Activated CD4-positive, alpha-beta T cell treated with anti-CD3 and anti-CD28 coated beads, Interleukin-2, Interleukin-6, amounts not matched to agents 100 ng/mL and 50 ng/mL, durations not matched to agents 16 hours and 8 hours (primary cell): ENCODE results near the gene GPR15LG.

Experiments used
- DNase-seq: peaks from one replicate; pipeline ENCODE4 v3.0.0-alpha.2; 2020

Gene GPR15LG

GRCh38 chr10:84173501-84173929 is at the start of gene GPR15LG:
Gene GPR15LG (plus strand): TSS chr10:84173801. CDS start chr10:84173852, 51 bp downstream.
- no peak for DNase-seq

GRCh38 chr10:84125910-84126784 is 47.5 kb upstream of the GPR15LG start:
- DNase-seq: peak; percentile 9

DNA sequence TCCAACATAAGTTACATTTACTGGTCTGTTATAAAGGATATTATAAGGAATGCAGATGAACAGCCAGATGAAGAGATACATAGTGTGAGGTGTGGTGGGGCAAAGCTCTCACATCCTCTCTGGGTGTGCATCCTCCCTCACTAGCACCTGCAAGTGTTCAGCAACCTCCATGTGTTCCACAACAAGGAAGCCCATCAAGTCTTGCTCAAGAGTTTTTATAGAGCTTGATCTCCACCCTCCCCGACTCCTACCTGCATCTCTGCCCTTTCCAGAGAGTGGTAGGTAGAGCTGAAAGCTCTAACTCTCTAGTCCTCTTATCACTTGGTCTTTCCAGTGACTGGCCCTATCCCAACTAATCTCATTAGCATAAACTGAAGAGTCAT is 46.8 kb upstream of the GPR15LG start:
- no peak for DNase-seq

GRCh38 chr10:84135836-84136235 is 37.8 kb upstream of the GPR15LG start:
- DNase-seq: no peak

DNA sequence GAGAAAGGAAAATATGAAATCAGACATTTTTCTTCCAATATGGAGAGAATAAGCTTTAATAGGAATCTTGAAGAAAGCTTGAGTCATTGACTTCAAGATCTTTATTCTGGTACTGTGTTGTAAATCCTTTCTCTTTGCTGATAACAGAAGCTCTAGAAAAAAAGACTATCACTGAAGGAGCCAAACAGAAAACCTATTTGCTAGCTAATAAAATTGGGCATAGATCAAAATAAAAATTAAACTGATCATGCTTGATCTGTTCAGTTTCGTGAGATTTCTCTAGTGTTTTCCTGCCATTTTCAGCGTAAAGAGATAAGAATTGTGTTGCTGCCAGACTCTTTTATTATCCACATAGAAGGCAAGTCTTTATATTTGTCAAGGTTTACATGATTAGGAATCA is 35.8 kb upstream of the GPR15LG start:
- no peak for DNase-seq

- DNase-seq: peak; percentile 70
These were observed 35.0 kb upstream of the GPR15LG start for GRCh38 chr10:84138478-84139125.

DNA sequence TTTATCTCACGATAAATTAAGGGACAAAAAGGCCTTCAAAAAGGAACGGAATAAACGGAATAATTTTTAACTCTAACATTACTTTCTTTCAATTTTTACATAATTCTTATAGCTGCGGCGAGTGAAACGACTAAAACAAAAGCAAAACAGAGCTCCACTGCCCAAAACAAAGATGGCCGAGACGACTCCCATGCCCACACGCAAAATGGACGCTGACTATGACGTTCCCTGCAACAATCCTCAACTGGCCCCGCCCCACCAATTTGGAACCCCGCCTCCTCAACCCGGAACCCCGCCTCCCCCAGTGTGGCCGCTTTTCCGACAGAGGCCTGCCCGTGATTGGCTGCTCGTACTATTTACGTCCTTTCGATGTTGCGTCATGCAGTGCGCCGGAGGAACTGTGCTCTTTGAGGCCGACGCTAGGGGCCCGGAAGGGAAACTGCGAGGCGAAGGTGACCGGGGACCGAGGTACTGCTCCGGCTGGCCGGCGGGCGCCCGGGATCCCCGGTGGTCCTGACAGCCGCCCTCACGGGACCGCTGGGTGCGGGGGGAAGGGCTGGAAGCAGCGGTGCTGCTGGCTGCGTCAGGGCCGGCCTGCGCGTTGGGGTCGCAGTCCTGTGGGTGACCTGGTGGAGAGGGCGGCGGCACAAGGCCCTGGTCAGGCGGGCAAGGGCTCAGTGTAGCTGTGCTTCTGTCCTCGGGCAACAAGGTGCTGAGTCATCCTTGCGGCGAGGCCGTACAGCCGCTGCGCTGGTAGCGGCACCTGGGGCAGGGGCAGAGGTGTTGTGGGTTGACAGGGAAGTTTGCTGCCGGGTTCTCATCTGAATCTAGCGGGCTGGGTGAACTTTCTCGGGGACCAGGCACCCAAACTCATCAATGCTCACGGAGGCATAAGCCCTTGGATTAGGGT is 34.2 kb upstream of the GPR15LG start, which contains the start of gene GHITM:
TSS of gene GHITM (plus strand) at position 384 of the 910 bp plus-strand sequence. CDS start 1,992 bp downstream, outside the sequence.
- peak; percentile 100 for DNase-seq

GRCh38 chr10:84140036-84140379 is 33.6 kb upstream of the GPR15LG start:
- no peak for DNase-seq

DNA sequence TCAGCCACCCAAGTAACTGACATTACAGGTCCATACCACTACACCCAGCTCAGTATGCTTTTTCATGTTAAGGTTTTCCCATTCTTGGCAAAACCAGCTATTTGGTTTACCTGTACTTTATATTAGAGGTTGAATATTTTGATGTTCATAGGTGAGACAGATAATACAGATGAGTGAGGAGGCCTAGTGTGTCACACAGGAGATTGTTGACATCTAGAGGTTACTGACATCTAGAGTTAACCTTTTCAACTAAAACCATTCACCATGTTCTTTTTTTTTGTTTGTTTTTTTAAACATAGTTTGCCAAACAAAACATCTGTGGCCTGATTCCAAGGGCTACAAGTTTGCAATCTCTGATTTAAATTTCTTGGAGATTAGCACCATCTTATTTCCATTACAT is 26.3 kb upstream of the GPR15LG start:
- DNase-seq: no peak

DNA sequence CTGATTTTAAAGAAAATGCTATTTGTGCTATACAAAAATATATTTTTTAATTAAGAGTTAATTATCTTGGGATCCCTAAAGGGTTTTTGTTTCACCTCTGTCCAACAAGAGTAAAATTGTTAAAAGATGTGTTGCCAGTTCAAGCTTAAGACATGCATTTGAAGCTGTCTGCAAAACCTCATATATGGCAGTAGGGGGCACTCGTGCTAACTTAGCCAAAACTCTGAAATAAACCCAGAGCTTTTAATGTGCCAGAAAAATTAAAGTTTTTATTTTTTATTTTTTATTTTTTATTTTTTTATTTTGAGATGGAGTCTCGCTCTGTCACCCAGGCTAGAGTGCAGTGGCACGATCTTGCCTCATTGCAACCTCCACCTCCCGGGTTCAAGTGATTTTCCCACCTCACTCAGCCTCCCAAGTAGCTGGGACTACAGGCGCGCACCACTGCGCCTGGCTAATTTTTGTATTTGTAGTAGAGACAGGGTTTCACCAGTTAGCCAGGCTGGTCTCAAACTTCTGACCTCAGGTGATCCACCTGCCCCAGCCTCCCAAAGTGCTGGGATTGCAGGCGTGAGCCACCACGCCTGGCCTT is 25.5 kb upstream of the GPR15LG start:
- DNase-seq: peak; percentile 39

GRCh38 chr10:84149854-84150253 is 23.7 kb upstream of the GPR15LG start:
- no peak for DNase-seq

GRCh38 chr10:84152769-84153168 is 20.8 kb upstream of the GPR15LG start:
- no peak for DNase-seq

DNA sequence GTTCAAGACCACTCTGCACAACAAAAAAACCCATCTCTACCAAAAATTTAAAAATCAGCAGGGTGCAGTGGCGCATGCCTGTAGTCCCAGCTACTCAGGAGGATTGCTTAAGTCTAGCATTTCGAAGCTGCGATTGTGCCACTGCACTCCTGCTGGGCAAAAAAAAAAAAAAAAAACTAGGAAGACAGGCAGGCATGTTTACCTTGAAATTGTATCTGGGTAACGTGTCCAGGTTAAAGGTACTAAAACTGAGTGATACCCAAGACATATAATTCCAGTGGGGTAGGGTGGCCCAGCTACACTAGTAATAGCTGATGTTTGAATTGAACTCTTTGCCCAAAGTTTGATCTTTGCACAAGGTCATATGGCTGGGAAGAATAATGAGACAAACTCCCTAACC is 18.1 kb upstream of the GPR15LG start:
- no peak for DNase-seq

- DNase-seq: no peak
These were observed 17.6 kb upstream of the GPR15LG start for GRCh38 chr10:84156009-84156408.

- peak; percentile 55 for DNase-seq
These were observed 16.8 kb upstream of the GPR15LG start for GRCh38 chr10:84156768-84157167.

DNA sequence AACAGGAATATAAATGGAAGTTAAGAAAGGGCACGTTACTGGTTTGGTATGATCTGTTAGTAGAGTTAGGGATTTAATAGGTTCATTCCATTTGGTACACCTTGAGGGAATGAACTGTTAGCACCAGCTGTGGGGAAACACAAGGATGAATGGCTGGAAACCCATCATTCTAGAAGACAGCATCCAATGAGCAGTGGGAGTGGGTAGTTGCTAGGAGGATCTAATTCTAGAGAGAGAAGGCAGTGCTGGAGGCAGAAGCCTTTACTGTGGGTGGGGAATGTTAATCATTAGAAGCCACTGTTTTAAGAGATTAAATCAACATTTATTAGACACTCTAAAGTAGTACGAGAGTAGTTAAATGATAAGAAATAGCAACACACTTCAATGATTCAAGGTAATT is 15.5 kb upstream of the GPR15LG start:
- no peak for DNase-seq

DNA sequence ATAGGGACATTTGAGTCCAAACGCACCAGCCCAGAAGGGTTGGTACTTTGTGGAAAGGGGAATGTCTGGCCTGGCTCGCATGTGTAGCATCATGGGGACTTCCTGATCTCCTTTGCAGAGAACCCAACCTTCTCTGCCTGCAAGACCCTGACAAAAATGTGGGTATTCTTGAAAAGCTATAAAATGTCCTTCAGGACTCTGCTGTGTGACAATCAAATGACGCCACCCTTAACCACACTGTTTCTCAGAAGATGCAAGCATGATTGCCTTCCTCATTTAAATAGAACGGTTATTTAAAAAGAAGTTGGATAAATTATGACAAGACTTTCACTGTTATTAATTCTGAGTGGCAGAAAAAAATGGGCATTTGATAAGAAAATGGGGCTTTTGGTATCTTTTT is 15.1 kb upstream of the GPR15LG start:
- no peak for DNase-seq

GRCh38 chr10:84159076-84159685 is 14.4 kb upstream of the GPR15LG start:
- DNase-seq: no peak

- no peak for DNase-seq
These were observed 12.8 kb upstream of the GPR15LG start for GRCh38 chr10:84160663-84161362.

DNA sequence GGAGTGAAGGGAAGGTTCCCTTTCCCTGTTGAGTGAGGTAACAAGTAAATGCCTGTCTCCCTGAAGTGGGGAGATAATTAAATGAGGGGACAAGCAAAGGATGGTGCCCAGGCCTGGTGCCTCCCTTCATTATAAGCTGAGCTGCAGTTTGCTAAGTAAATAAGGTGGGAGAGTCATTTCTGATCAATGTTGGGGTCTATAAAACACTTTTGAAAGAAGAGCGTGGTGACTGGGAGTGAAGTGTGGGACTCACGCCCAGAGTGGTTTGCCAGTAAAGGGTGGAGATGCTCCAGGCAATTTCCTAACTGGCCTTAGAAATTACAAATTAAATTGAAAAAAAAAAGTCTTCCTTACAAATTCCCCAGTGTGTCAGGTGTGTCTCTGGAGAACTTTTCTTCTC is 9.6 kb upstream of the GPR15LG start:
- no peak for DNase-seq

DNA sequence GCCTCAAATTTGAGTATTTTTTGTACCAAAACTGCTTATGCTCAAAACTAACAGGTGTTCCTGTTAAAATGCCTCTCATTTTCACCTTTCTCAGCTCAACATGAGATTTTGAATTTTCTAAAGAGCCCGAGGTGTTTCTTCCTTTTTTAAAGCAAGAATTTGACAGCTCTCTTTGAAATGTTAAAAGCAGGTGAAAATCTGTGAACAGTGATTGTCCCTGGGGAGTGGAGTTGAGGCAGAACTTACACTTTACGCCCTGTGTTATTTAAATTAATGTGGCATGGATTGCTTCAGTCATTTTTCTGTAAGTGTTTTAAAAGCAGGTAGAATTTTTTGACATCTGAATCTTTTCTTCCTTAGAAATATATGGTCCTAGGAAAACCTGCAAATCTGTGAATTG is 9.2 kb upstream of the GPR15LG start:
- DNase-seq: no peak
